Endodermal cell (in vitro differentiated cells): ENCODE results near the gene PI4KA. TPM values are rescaled to one million over a fixed set of nuclear protein-coding genes. Genes with fewer than 3 reads are reported as not detected.
"Not testable (repeated sequence)": the region's sequence is repeated elsewhere in the genome, so short reads cannot be mapped to it uniquely, and the experiment has no call there.

ENCODE experiments used
- DNase-seq: peaks from one replicate; pipeline ENCODE4 v3.0.0-alpha.2; 2017
- H3K27ac ChIP-seq: 2 replicates; pipeline ENCODE4 v1.5.1; 2013; ENCODE audit warnings: mild to moderate bottlenecking, low read depth, low read length, moderate library complexity
- H3K27me3 ChIP-seq: 2 replicates; pipeline ENCODE4 v1.6.1; 2013; ENCODE audit warnings: mild to moderate bottlenecking, low read length, moderate library complexity; ENCODE audit not compliant: insufficient read depth, control insufficient read depth, poor library complexity, severe bottlenecking
- H3K36me3 ChIP-seq: 2 replicates; pipeline ENCODE4 v1.7.0; 2013; ENCODE audit warnings: mild to moderate bottlenecking, low read length, moderate library complexity; ENCODE audit not compliant: control insufficient read depth, insufficient read depth
- H3K4me1 ChIP-seq: one replicate; pipeline ENCODE4 v1.7.0; 2013; ENCODE audit warnings: low read length; ENCODE audit not compliant: control insufficient read depth, insufficient read depth
- H3K4me3 ChIP-seq: 2 replicates; pipeline ENCODE4 v1.5.1; 2013; ENCODE audit warnings: mild to moderate bottlenecking, low read length, moderate library complexity
- H3K9ac ChIP-seq: 2 replicates; pipeline ENCODE4 v1.6.1; 2013; ENCODE audit warnings: mild to moderate bottlenecking, low read length, moderate library complexity; ENCODE audit not compliant: poor library complexity, severe bottlenecking; ENCODE audit errors: extremely low read depth
- H3K9me3 ChIP-seq: 2 replicates; pipeline ENCODE4 v1.6.1; 2013; ENCODE audit warnings: mild to moderate bottlenecking, low read length, moderate library complexity; ENCODE audit not compliant: control insufficient read depth
- H3K27ac Mint-ChIP-seq: 2 replicates; pipeline ENCODE4 v1.8.0; 2020; ENCODE audit warnings: mixed read lengths
- H3K27me3 Mint-ChIP-seq: 2 replicates; pipeline ENCODE4 v1.8.0; 2021; ENCODE audit warnings: mild to moderate bottlenecking, mixed read lengths; ENCODE audit not compliant: insufficient read depth
- H3K36me3 Mint-ChIP-seq: 2 replicates; pipeline ENCODE4 v1.8.0; 2020; ENCODE audit warnings: low read depth, mixed read lengths
- H3K4me1 Mint-ChIP-seq: 2 replicates; pipeline ENCODE4 v1.8.0; 2020; ENCODE audit warnings: mixed read lengths
- H3K4me3 Mint-ChIP-seq: 2 replicates; pipeline ENCODE4 v1.8.0; 2020; ENCODE audit warnings: mild to moderate bottlenecking, moderate library complexity, mixed read lengths
- H3K9me3 Mint-ChIP-seq: 2 replicates; pipeline ENCODE4 v1.8.0; 2020; ENCODE audit warnings: mild to moderate bottlenecking, mixed read lengths
- CTCF ChIP-seq: fragments of 200-600 bp; sonication (generic); conservative IDR thresholded peaks from 2 replicates; pipeline ENCODE4 v1.5.0; 2021; ENCODE audit warnings: antibody characterized with exemption, mild to moderate bottlenecking
- WGBS, 2 experiments: methylation state at CpG; one replicate each; pipeline versions ENCODE4 v1.1.5 to v1.1.7; 2013; ENCODE audit warnings: missing lambda C conversion rate in 2 of 2, mixed read lengths in 1 of 2; ENCODE audit not compliant: insufficient coverage in 1 of 2, insufficient read length in 1 of 2; 5-methylcytosine and 5-hydroxymethylcytosine counted together
- total RNA-seq, 2 donors: library from RNA; stranded (reverse); fragmentation: NEBNext Ultra II Directional in 1 of 2; extraction: Animal tissue kit (Norgen Biotek cat#: 25700) in 1 of 2; gene quantifications; 2 replicates in 1 of 2; 3 replicates in 1 of 2; pipeline ENCODE4 v1.2.1, GENCODE V29; 2021

Gene PI4KA
- total RNA-seq, 2 donors from 2014 or later: 49.0 to 62.0 TPM

GRCh38 chr22:20843501-20843900, 15.1 kb downstream of the PI4KA start:
- Mint-ChIP-seq H3K36me3 (no peaks in the 10 kb centered on the region), H3K27me3 (no peaks in the 10 kb centered on the region), H3K9me3 (no peaks in the 10 kb centered on the region)

GRCh38 chr22:20840646-20841371, 17.8 kb downstream of the PI4KA start:
- H3K27me3 ChIP-seq: no peaks in the 10 kb centered on the region
- H3K36me3 ChIP-seq: no peaks in the 10 kb centered on the region
- Mint-ChIP-seq H3K27me3 (no peaks in the 10 kb centered on the region), H3K36me3 (peaks cover 2% of the 10 kb centered on the region), H3K4me3 (no peak overlapping the region), H3K4me1 (peaks cover 20% of the 10 kb centered on the region), H3K9me3 (no peaks in the 10 kb centered on the region), H3K27ac (peak overlapping the region; percentile 75)
- H3K9ac ChIP-seq: no peak overlapping the region
- H3K9me3 ChIP-seq: no peaks in the 10 kb centered on the region
- TF ChIP-seq CTCF: no peak
- peaks cover 5% of the 10 kb centered on the region for H3K4me1 ChIP-seq
- no peak overlapping the region for H3K27ac ChIP-seq
- DNase-seq: peak; percentile 56
- H3K4me3 ChIP-seq: no peak overlapping the region
- 66 to 85% methylated on average over 6 to 8 of the region's 8 CpGs for WGBS, 2 experiments

More at GRCh38 chr22:20843501-20843900, 15.1 kb downstream of the PI4KA start:
- Mint-ChIP-seq H3K27ac (no peak overlapping the region), H3K4me1 (peaks cover 20% of the 10 kb centered on the region), H3K4me3 (no peak overlapping the region)
- peaks cover 5% of the 10 kb centered on the region for H3K4me1 ChIP-seq
- no peaks in the 10 kb centered on the region for H3K36me3 ChIP-seq
- H3K9ac ChIP-seq: no peak overlapping the region
- H3K27me3 ChIP-seq: no peaks in the 10 kb centered on the region
- no peak overlapping the region for H3K27ac ChIP-seq
- H3K4me3 ChIP-seq: no peak overlapping the region
- DNase-seq: no peak
- TF ChIP-seq CTCF: no peak
- H3K9me3 ChIP-seq: no peaks in the 10 kb centered on the region
- WGBS, 2 experiments: 71 to 87% methylated on average over 1 to 2 of the region's 2 CpGs

GRCh38 chr22:20839837-20840645, 18.6 kb downstream of the PI4KA start:
- Mint-ChIP-seq H3K4me3 (no peak overlapping the region), H3K9me3 (no peaks in the 10 kb centered on the region), H3K36me3 (peaks cover 2% of the 10 kb centered on the region), H3K27me3 (no peaks in the 10 kb centered on the region), H3K27ac (peak overlapping the region; percentile 4), H3K4me1 (peaks cover 16% of the 10 kb centered on the region)
- peaks cover 5% of the 10 kb centered on the region for H3K4me1 ChIP-seq
- WGBS, 2 experiments: 87 to 100% methylated on average over 2 to 3 of the region's 3 CpGs
- no peaks in the 10 kb centered on the region for H3K9me3 ChIP-seq
- H3K27ac ChIP-seq: no peak overlapping the region
- H3K36me3 ChIP-seq: no peaks in the 10 kb centered on the region
- H3K4me3 ChIP-seq: no peak overlapping the region
- no peak overlapping the region for H3K9ac ChIP-seq
- TF ChIP-seq CTCF: no peak
- DNase-seq: peak; percentile 26
- H3K27me3 ChIP-seq: no peaks in the 10 kb centered on the region

GRCh38 chr22:20839354-20839753, 19.3 kb downstream of the PI4KA start:
- 89 to 97% methylated on average over 10 of the region's 10 CpGs for WGBS, 2 experiments

More at GRCh38 chr22:20839354-20839753, 19.3 kb downstream of the PI4KA start:
- peak; percentile 3 for DNase-seq
- H3K9me3 ChIP-seq, H3K27ac ChIP-seq, H3K4me3 Mint-ChIP-seq, H3K36me3 Mint-ChIP-seq, H3K4me3 ChIP-seq, H3K27ac Mint-ChIP-seq, H3K9ac ChIP-seq, H3K27me3 ChIP-seq, H3K9me3 Mint-ChIP-seq, H3K27me3 Mint-ChIP-seq, H3K36me3 ChIP-seq, H3K4me1 ChIP-seq: not testable (repeated sequence)
- H3K4me1 Mint-ChIP-seq: peaks cover 16% of the 10 kb centered on the region
